Neural progenitor cell (in vitro differentiated cells): ENCODE data around the gene NXF1. TPM values are rescaled to one million over a fixed set of nuclear protein-coding genes. Genes with fewer than 3 reads are reported as not detected.
A peak's percentile ranks its signal among the peaks of the same experiment; 100 is the strongest.

ENCODE experiments used
- DNase-seq: peaks from one replicate; pipeline ENCODE4 v3.0.0-alpha.2; 2016; ENCODE audit warnings: low spot score
- H2AFZ ChIP-seq: fragments of 200-600 bp; sonication (generic); replicated peaks from 2 replicates; pipeline ENCODE4 v1.6.1; 2016; ENCODE audit warnings: antibody characterized with exemption
- H3F3A ChIP-seq: fragments of 200-600 bp; sonication (generic); 2 replicates; pipeline ENCODE4 v1.6.1; 2016; ENCODE audit warnings: antibody characterized with exemption, low read depth
- H3K27ac ChIP-seq: fragments of 200-600 bp; sonication (generic); 2 replicates; pipeline ENCODE4 v1.5.1; 2016; ENCODE audit warnings: mild to moderate bottlenecking
- H3K27me3 ChIP-seq: fragments of 200-600 bp; sonication (generic); 2 replicates; pipeline ENCODE4 v1.6.1; 2016; ENCODE audit warnings: mild to moderate bottlenecking, moderate library complexity
- H3K36me3 ChIP-seq: fragments of 200-600 bp; sonication (generic); 2 replicates; pipeline ENCODE4 v1.5.1; 2016
- H3K4me1 ChIP-seq: fragments of 200-600 bp; sonication (generic); 2 replicates; pipeline ENCODE4 v1.6.1; 2016; ENCODE audit warnings: mixed run types
- H3K4me2 ChIP-seq: fragments of 200-600 bp; sonication (generic); 2 replicates; pipeline ENCODE4 v1.6.1; 2016
- H3K4me3 ChIP-seq: fragments of 200-600 bp; sonication (generic); 2 replicates; pipeline ENCODE4 v1.5.1; 2016
- H3K79me2 ChIP-seq: fragments of 200-600 bp; sonication (generic); 2 replicates; pipeline ENCODE4 v1.6.1; 2016; ENCODE audit warnings: low read depth
- H3K9ac ChIP-seq: fragments of 200-600 bp; sonication (generic); 2 replicates; pipeline ENCODE4 v1.6.1; 2016
- H3K9me3 ChIP-seq: fragments of 200-600 bp; sonication (generic); 2 replicates; pipeline ENCODE4 v1.5.1; 2016; ENCODE audit warnings: low read depth
- H4K20me1 ChIP-seq: fragments of 200-600 bp; sonication (generic); 2 replicates; pipeline ENCODE4 v1.6.1; 2016; ENCODE audit warnings: low read depth
- H3K27ac Mint-ChIP-seq: 3 replicates; pipeline ENCODE4 v1.8.0; 2021; ENCODE audit warnings: mixed read lengths
- H3K27me3 Mint-ChIP-seq: 2 replicates; pipeline ENCODE4 v1.8.0; 2022; ENCODE audit warnings: low read depth, mild to moderate bottlenecking, inconsistent platforms, moderate library complexity, mixed read lengths; ENCODE audit not compliant: insufficient read depth
- H3K36me3 Mint-ChIP-seq: 3 replicates; pipeline ENCODE4 v1.8.0; 2021; ENCODE audit warnings: mixed read lengths
- H3K4me1 Mint-ChIP-seq: 3 replicates; pipeline ENCODE4 v1.8.0; 2021; ENCODE audit warnings: mixed read lengths
- H3K4me3 Mint-ChIP-seq: 3 replicates; pipeline ENCODE4 v1.8.0; 2021; ENCODE audit warnings: mild to moderate bottlenecking, moderate library complexity, mixed read lengths
- H3K9me3 Mint-ChIP-seq: 3 replicates; pipeline ENCODE4 v1.8.0; 2020; ENCODE audit warnings: mixed read lengths
- CTCF ChIP-seq: fragments of 200-600 bp; sonication (generic); IDR thresholded peaks from 2 replicates; pipeline ENCODE4 v1.5.1; 2017; ENCODE audit warnings: antibody characterized with exemption, mild to moderate bottlenecking
- EZH2 ChIP-seq: fragments of 200-600 bp; sonication (generic); IDR thresholded peaks from 2 replicates; pipeline ENCODE4 v1.6.1; 2017; ENCODE audit warnings: antibody characterized with exemption, mild to moderate bottlenecking, moderate library complexity
- EZH2phosphoT487 ChIP-seq: fragments of 200-600 bp; sonication (generic); IDR thresholded peaks from 2 replicates; pipeline ENCODE4 v1.6.1; 2017; ENCODE audit warnings: antibody characterized with exemption
- total RNA-seq: library from RNA; depleted of rRNA; stranded (reverse); fragments of >200 nt; gene quantifications from 2 replicates; pipeline ENCODE4 v1.2.3, GENCODE V29; 2015; ENCODE audit warnings: low replicate concordance

NXF1 gene
- total RNA-seq, 1 donor from 2014 or later, result 23.6 TPM

- H3K36me3 ChIP-seq, result peaks cover 10% of the 10 kb centered on the region
- no peak overlapping the region for H2AFZ ChIP-seq
- peaks cover 10% of the 10 kb centered on the region for H3K79me2 ChIP-seq
- H3K4me3 ChIP-seq, result no peak overlapping the region
- no peaks in the 10 kb centered on the region for H3K27me3 ChIP-seq
- peaks cover 16% of the 10 kb centered on the region for H3K4me1 Mint-ChIP-seq
- H3K27ac Mint-ChIP-seq, result no peak overlapping the region
- no peak overlapping the region for H3K27ac ChIP-seq
- H3K9ac ChIP-seq, result no peak overlapping the region
- H3K9me3 ChIP-seq, result no peaks in the 10 kb centered on the region
- peaks cover 47% of the 10 kb centered on the region for H3F3A ChIP-seq
- peaks cover 26% of the 10 kb centered on the region for H4K20me1 ChIP-seq
- H3K27me3 Mint-ChIP-seq, result peaks cover 3% of the 10 kb centered on the region
- H3K9me3 Mint-ChIP-seq, result peaks cover 3% of the 10 kb centered on the region
- TF ChIP-seq CTCF, result no peak
- TF ChIP-seq EZH2phosphoT487, result no peak
- TF ChIP-seq EZH2, result no peak
- no peak for DNase-seq
- H3K36me3 Mint-ChIP-seq, result peaks cover 12% of the 10 kb centered on the region
- no peak overlapping the region for H3K4me2 ChIP-seq
- H3K4me3 Mint-ChIP-seq, result no peak overlapping the region
- peaks cover 5% of the 10 kb centered on the region for H3K4me1 ChIP-seq
Observed at GRCh38 chr11:62847767-62848314, 42.6 kb upstream of the NXF1 start.

GRCh38 chr11:62846177-62846576 is 40.9 kb upstream of the NXF1 start:
- peaks cover 2% of the 10 kb centered on the region for H3K36me3 Mint-ChIP-seq
- Histone ChIP-seq H3K36me3 (no peaks in the 10 kb centered on the region), H2AFZ (no peak overlapping the region), H3K4me1 (peaks cover 6% of the 10 kb centered on the region), H3K9me3 (no peaks in the 10 kb centered on the region), H3F3A (peaks cover 47% of the 10 kb centered on the region), H3K27ac (no peak overlapping the region), H3K9ac (no peak overlapping the region), H3K4me3 (no peak overlapping the region), H4K20me1 (peaks cover 9% of the 10 kb centered on the region), H3K79me2 (no peaks in the 10 kb centered on the region), H3K4me2 (no peak overlapping the region), H3K27me3 (no peaks in the 10 kb centered on the region)
- peaks cover 3% of the 10 kb centered on the region for H3K9me3 Mint-ChIP-seq
- TF ChIP-seq CTCF, result no peak
- TF ChIP-seq EZH2phosphoT487, result no peak
- no peak for TF ChIP-seq EZH2
- peak overlapping the region; percentile 18 for H3K4me3 Mint-ChIP-seq
- peaks cover 5% of the 10 kb centered on the region for H3K4me1 Mint-ChIP-seq
- no peaks in the 10 kb centered on the region for H3K27me3 Mint-ChIP-seq
- H3K27ac Mint-ChIP-seq, result no peak overlapping the region
- no peak for DNase-seq

- no peak overlapping the region for H3K4me2 ChIP-seq
- peaks cover 6% of the 10 kb centered on the region for H3K4me1 ChIP-seq
- peaks cover 2% of the 10 kb centered on the region for H3K79me2 ChIP-seq
- H3K9ac ChIP-seq, result no peak overlapping the region
- Mint-ChIP-seq H3K27me3 (peaks cover 6% of the 10 kb centered on the region), H3K36me3 (peaks cover 2% of the 10 kb centered on the region), H3K4me3 (no peak overlapping the region), H3K9me3 (peaks cover 3% of the 10 kb centered on the region), H3K4me1 (peaks cover 20% of the 10 kb centered on the region), H3K27ac (no peak overlapping the region)
- no peaks in the 10 kb centered on the region for H3K9me3 ChIP-seq
- H3K27me3 ChIP-seq, result no peaks in the 10 kb centered on the region
- no peaks in the 10 kb centered on the region for H3K36me3 ChIP-seq
- peaks cover 52% of the 10 kb centered on the region for H3F3A ChIP-seq
- no peak for TF ChIP-seq EZH2phosphoT487
- TF ChIP-seq CTCF, result no peak
- no peak for TF ChIP-seq EZH2
- no peaks in the 10 kb centered on the region for H4K20me1 ChIP-seq
- DNase-seq, result no peak
- no peak overlapping the region for H3K27ac ChIP-seq
- H2AFZ ChIP-seq, result no peak overlapping the region
- no peak overlapping the region for H3K4me3 ChIP-seq
Observed at GRCh38 chr11:62844154-62844553, 38.9 kb upstream of the NXF1 start.
